Measurements from ENCODE around the gene GPD2.

Gene GPD2

DNA sequence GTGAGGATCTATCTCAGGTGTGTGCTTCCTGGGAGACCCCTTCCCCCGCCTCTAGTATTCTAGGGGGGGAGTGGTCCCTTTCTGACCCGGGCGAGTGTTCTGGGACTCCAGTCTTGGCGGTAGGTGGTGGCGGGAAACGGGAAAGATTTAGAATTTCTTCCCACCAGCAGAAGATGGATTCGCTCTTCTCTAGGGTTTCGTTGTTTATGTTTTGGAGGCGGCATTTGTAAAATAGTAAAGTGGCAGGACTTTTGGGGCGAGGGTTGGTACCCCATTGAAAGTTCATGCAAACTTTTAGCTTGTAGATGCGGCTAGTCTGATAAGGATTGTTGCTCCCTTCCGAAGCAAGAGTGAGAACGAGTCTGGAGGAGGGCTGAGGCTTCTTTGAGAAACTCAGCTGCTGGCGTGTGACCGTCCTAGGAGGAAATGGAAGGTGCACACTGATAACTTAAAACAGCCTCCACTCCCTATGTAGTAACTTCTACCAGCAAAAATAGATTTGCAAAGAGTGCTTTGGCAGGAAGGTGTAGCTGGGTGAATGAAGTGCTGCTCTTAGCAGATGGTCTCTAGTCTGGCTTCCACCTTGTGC is 412 bp downstream of the GPD2 start:
- DNase-seq (ENCODE audit: low spot score), result no peak

DNA sequence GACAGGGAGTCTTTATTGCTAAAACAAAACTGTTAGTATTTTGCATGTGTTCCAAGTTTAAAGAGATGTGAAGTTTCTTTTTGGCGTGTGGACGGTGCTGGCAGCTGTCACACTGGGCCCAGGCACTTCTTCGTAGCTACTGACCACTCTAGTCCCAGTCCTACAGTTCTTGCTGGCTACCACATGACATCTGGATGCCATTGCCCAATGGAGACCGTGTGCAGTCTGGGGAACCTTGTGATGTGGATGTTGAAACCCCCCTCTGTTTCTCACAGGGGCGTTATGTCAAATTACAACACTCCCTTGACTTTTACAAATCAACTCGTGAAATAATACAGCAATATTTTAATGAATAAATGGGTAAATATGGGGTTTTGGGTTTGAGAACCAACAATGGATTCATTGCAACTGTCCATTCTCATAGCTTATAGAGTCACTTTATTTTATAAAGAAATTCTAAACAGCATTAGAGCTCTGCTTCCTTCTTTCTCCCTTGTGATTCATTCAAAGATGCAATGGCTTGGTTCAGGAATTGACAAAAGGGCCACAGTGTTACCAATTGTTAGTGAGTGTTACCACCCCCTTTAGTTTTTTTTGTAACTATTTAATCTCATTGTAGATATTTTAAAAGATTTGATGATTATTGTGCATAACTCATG is 1.2 kb downstream of the GPD2 start:
- DNase-seq (ENCODE audit: low spot score), result peak; percentile 25

DNA sequence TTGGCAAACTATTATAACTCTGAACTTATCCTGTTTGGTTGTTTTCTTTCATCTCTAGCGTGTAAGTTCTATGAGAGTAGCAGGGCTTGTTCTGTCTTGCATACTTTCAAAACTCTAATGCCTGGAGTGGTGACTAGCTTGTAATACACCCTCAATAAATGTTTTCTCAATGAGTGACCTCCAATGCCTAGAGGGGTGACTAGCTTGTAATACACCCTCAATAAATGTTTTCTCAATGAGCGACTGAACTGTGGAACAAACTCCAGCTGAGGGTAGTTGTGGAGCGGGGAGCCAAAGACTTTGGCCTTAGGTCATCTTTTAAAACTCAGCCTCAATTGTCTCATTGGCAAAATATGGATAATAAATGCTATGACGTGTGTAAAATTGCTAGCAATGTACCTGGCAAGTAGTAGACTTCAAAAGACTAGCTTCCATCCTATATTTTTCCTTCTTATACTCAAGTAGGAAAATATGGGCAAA is 1.8 kb downstream of the GPD2 start:
- no peak for DNase-seq (ENCODE audit: low spot score)

DNA sequence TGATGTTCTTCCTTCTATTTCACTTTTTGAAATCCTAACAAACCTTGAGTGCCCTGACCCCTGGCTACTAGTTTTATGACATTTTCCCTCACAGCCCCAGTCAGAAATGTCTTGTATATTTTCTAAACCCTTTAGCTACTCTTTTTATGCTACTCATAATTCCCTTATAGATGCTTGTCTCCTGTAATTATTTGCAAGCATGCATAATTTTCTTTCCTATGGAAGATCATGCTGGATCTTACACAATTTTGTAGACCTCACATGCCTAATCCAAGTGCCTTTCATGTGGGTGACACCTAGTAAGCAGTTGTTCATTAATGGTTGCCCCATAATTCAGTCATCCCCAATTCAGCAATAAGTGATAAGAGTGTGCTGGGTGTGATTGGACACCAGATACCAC is 6.9 kb downstream of the GPD2 start:
- no peak for DNase-seq (ENCODE audit: low spot score)

DNA sequence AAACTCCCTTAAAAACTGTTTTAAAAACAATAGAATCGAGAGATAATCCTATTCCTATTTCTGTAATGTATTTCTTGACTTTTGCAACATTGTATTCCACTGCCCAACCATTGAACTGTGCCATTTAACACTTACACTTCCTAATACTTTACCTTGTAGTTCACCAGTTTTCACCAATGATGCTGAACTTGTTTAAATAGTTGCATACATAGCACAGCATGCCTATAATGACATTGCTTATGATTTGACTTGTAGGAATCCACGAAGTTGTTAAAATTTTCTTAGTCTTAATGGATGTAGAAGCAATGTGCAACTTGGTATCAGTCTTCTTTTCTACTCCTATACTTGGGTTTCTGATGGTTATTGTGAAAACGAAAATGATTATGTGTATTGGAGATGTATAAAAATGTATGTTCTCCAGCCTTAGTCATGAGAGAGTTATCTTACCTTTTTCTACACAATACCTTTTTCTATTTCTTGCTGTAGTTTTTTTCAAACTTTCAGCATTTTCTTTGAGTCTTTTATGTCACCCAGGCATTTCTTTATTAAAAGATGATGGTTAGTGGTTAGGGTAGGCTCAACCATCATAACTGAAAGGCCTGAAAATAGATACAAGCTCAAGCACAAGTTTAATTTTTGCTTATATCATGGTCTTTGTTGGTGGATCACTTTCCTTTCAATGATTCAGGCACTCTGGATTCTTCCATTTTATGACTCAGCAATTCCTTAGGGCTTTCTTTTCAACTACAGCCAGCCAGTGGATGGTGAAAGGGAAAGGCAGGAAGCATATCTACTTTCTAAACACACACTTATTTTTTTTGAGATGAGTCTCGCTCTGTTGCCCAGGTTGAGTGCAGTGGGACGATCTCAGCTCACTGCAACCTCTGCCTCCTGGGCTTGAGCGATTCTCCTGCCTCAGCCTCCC is 9.4 kb downstream of the GPD2 start:
- DNase-seq (ENCODE audit: low spot score), result peak; percentile 88

DNA sequence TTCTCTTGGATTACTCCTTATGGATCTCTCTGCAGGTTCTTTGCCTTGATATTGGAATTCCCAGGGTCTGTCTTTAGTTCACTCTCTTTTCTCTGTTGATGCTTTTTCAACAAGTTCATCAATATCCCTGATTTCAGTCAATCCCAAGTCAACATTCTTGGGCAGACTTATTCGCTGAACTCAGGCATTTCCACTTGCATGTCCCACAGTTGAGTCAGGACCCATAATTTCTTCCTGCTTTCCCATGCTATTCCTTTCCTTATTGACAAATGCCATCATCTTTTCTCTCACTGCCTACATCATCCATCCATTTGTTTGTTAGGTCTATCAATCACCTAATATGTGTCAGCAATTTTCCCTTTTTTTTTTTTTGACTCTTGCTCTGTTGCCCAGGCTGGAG is 11.6 kb downstream of the GPD2 start:
- no peak for DNase-seq (ENCODE audit: low spot score)

DNA sequence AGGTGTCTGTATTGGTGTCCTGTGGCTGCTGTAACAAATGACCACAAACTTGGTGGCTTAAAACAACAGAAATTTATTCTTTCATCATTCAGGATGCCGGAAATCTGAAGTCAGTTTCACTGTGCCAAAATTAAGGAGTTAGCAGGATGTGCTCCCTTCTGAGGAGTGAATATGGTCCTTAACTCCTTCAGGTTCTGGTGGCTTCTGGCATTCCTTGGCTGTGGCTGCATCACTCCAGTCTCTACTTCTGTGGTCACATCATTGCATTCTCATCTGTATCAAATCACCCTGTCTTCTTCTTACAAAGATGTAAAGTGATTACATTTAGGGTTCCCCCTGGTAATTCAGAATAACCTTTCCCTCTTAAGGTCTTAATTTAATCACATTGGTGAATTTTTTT is 12.6 kb downstream of the GPD2 start:
- DNase-seq (ENCODE audit: low spot score), result no peak

DNA sequence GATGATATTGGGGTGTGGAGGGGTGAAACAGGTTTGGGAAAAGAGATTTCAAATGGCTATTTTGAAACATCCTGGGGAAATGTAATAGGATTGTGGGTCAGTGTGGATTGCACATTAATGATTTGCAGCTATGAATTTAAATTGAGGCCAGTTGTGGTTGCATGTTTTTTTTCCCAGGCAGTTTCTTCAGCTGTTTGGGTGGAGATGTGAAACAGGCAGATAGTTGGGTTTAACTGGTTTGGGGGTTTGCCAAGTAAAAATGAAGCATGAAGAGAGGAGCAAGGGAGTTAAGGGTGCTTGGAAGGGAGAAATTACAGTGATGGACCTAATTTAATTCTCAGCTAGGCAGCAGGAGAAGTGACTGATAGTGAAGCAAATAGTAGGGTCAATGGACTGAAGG is 16.8 kb downstream of the GPD2 start:
- peak; percentile 51 for DNase-seq (ENCODE audit: low spot score)

DNA sequence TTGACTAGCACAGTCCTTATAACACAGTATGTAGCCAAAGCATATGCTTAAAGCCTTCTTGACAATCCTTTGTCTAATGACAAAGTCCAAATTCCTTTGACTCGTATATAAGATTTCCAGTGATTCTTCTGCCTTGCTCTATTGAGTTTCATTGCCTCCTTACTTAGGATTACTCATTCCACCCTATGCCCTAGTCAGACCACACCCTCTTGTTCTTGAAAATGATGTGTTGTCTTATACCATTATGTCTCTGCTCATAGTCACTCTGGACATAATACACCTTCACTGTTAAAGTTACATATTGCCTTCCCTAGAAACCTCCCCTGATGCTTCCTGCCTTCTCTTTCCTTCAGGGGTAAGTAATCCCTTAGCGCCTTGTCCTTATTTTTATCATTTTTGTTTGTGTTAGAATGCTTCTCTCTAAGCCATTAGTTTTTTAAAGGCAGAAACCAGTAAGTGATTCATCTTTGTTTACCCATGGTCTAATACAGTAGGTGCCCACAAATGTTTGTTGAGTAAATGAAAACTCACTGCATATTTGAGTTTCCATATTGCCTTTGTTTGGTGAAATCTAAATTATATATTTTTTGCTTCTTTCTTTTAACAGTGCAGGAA is 19.3 kb downstream of the GPD2 start:
- DNase-seq (ENCODE audit: low spot score), result peak; percentile 52

DNA sequence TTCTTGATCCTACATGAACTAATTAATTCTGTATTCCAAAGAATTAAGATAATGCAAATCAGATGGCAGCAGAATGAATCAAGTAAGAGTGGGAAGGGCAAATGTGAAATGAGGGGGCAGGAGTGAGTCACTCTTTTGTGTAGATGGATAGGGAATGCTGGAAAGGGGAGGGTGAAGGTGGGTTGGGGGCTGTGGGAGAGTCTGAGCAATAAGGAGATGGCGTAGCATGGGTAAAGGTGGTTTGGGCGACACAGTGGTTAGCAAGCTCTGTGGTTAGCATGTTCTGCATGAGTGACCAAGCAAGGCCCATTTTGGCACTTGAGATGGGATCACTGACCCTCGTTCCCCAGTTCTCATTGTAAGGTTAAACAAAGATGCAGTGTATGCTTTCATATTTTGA is 20.4 kb downstream of the GPD2 start:
- DNase-seq (ENCODE audit: low spot score), result no peak

DNA sequence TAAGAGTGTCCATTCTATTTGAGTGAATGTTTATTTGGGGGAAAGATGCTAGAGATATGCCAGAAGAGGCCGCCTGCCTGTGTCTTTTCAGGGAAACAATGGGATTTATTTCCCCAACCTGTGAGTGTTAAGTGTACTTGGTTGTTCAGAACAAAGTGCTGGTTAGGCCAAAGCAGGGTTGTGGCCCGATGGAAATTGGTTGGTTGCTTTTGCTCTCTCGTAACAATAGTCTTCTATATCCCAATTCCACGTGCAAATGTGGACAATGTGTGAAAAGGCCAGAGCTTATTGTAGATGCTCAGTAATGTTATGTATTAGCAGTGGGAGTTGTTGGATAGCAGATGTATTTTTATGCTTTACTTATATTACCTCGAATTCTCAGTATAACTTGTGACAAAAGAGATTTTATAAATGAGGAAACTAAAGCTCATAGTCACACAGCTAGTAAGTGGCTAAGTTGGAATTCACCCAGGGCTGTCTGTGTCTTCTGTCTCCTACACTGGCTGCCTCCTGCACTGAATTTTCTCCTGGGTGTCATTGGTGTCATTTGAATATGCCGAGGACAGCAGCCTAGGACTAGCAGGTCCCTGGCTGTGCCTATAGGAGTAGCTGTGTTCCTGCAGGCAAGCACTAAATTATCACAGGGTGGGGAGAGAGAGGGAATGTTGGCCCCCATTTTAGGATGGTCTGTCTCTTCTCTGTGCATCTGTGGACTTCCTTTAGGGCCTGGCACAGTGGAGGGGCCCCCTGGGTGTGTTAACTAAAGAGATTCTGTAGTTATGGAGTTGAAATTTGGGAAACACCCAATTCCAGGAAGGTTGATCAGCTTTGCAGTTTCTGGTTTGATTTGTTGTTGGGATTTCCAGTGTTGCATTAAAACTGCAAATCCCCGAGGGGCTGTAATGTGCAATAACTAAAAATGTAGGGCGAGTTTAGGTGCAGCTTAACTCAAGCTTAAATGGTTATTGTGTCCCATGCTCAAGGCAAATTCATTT is 21.6 kb downstream of the GPD2 start:
- no peak for DNase-seq (ENCODE audit: low spot score)

DNA sequence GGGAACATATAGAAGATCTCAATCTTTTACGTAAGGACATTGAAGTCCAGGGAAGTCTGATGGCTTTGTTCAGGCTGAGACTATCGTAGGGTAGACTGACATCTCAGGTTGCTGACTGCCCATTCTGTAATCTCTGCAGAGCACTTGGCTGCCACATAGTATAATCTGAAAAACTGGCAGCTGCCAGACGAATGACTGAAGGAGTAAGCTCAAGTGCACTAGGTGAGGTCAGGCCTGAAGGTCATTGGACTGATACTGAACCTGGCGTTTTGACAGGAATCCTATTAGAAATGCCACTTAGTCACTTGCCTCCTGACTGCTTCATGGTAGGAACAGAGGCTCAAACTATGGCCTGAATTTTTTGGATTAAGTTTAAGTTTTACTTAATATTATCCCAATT is 23.5 kb downstream of the GPD2 start:
- DNase-seq (ENCODE audit: low spot score), result no peak

DNA sequence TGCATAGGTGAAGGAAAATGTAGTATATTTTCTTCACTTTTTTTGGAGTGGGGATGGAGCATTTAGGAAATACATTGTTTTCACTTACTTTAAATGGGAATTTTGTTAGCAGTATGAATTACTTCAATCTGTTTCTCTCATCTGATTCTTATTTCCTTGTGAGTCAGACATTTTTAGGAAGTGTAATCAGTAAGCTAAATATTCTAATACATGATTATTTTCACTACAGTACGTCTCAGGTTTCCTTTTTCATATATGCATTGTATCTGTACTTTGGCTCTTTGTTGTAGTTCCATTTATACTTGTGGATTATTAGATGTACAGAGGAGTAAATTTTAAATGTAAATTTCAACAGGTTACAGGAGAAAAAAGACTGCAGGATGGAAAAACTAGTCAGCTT is 27.9 kb downstream of the GPD2 start:
- no peak for DNase-seq (ENCODE audit: low spot score)

DNA sequence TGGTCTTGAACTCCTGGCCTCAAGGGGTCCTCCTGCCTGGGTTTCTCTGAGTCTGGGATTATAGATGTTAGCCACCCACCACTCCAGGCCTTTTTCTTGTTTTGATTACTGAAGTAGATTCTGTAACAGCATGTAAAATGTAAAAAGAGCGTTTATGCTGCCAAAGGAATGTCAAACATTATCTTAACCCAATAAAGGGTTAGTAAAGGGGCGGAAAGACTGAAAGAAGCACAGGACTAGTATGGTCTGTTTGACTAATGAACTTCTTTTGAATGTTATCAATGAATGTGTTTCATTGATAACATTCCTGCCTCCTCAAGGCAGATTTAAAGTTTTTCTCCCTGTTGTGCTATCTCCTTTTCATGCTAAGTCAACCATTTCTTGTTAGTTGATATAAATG is 29.4 kb downstream of the GPD2 start:
- DNase-seq (ENCODE audit: low spot score), result no peak

DNA sequence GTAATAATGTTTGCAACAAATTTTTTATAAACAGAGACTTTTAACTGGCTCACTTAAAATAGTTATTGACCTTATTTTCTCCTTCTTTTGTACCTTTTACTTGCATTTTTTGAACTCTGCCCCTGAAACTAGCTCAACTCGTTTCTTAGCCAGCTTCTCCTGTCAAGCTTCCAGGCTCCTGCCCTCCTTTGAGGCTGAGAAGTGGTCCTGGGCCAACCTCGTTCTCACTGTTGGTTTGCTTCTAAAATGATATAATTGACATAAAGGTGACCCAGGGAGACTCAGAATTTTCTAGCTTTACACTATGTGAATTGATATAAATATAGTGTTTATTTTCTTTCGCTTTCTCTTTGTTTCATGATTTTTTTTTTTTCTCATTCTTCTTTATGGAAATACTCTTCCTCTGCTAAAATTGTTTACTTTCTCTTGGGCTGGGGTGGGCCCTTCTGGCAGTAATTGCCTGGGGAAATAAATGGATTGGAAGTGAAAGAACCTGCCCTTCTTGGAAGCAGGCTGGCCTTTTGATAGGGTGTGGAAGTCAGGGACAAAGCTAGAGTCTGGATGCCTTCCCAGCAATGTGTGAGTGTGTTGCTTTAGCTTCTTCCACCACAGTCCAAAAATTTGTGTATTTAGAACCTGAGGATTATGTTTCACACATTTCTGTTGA is 30.7 kb downstream of the GPD2 start:
- DNase-seq (ENCODE audit: low spot score), result peak; percentile 54

DNA sequence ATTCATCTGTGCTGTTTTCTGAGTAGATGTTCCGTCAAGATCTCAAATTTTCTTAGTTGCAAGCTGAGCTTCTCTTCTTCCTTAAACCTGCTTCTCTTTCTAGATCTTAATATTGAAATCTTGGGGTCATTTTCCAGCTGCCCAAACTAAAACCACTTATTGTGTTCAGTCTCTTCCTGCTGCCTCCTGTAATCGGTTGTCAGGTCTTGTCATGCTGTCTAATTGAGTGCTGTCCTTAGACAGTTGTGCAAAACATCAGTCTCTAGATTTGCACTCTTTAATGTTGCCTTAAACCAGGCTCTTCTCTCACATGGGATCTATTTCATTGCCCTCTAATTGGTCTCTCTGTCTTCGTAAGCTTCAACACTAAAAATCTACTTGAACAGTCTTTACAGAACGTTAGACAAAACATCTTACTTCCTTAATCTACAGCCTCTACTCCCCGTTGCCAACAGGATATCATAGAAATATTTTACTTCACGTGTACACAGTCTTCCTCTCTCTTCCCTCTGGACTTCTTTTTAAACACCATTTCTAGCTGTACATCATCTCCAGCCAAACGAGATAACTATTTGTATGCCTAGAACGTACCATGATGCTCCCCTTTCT is 34.9 kb downstream of the GPD2 start:
- no peak for DNase-seq (ENCODE audit: low spot score)

DNA sequence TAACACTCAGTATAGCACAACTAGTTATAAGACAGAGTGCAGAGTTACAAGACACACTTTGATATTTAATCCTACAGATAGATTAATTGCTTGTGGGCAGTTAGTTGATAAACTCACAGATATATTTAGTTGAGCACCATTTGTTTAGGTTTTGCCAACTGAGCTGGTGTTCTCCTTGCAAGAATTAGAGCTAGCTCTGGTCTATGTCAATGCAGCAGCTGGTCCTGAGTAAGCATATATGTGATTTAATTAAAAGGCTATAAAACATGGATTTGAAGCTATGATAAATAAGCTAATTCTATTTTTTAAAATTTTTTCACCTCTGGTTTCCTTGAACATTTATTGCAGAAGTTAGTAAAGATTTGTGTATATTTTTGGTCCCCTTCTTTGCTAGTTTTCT is 35.6 kb downstream of the GPD2 start:
- DNase-seq (ENCODE audit: low spot score), result no peak

DNA sequence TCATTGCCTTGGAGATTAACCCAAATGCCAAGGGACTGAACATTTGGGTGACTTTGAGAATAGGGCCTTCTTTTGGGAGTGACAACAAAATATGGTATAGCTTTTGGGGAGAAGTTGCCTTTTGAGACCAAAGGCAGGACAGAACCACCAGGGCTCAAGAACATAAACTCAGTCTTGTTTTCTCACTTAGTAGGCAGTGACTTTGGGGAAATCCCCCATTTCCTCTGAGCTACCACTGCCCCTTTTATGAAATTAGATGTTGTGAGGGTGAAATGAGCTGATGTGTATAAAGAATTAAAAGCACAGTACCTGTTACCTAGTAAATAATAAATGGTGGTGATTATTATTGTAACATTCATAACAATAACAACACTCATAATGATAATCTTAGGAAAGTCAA is 36.5 kb downstream of the GPD2 start:
- DNase-seq (ENCODE audit: low spot score), result no peak

DNA sequence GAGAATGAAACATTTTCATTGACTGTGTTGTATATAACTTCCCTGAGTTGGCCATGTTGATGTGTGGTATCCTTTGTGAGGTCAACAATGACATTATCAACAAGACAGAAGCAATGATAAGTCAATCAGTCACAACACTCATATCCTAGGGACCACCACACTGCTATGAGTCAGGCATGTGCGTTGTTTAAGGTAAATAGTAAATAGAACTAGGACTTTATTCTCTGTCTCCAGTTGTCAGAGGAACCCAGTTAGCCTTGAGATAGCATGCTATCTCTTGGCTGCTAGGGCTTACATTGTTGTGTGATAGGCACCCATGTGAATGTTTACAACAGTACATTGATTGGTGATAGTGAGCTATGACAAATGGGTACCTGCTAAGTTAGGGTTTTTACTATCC is 37.3 kb downstream of the GPD2 start:
- DNase-seq (ENCODE audit: low spot score), result no peak

DNA sequence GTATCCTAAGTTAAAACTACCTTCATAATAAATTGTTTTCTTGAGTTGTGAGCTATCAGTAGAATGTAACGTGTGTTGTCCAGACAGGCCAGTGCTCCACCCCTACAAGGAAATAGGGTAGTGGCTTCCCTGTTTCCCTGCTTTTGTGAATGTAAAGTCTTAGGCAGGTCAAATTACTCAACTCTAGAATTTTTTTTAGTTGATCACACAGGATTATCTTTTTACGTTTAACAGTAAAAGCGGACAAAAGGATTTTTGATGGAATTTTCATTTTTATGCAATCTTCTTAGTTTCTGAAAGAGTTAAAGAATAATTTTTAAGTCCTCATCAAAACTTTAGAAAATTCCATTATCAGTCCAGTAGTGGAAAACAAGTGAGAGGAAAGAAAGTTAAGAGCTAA is 38.2 kb downstream of the GPD2 start:
- DNase-seq (ENCODE audit: low spot score), result no peak

Measured in AG08395 (cell line).